CD14-positive monocyte (primary cell): ENCODE measurements around the gene TEX48. TPM values are rescaled to one million over a fixed set of nuclear protein-coding genes. Genes with fewer than 3 reads are reported as not detected.

Experiments used
- DNase-seq, 3 donors: peaks; one replicate each; pipeline ENCODE4 v3.0.0-alpha.2; 2011 to 2022
- H2AFZ ChIP-seq: 2 replicates; pipeline ENCODE4 v1.6.0; 2012; ENCODE audit warnings: mild to moderate bottlenecking, low read depth, low read length, inconsistent platforms; ENCODE audit not compliant: insufficient read depth, poor library complexity, severe bottlenecking
- H3K27ac ChIP-seq, 2 donors: 1 replicate in 1 of 2; 2 replicates in 1 of 2; pipeline ENCODE4 v1.5.1; 2012 to 2013; ENCODE audit warnings: low read length in 2 of 2, control low read depth in 1 of 2, inconsistent platforms in 1 of 2, low read depth in 1 of 2, mild to moderate bottlenecking in 1 of 2
- H3K27me3 ChIP-seq, 2 donors: one replicate each; pipeline versions ENCODE4 v1.6.0 to v1.6.1; 2011 to 2013; ENCODE audit warnings: low read length in 2 of 2; ENCODE audit not compliant: control insufficient read depth in 2 of 2, insufficient read depth in 2 of 2
- H3K36me3 ChIP-seq, 2 donors: replicated peaks in 1 of 2; 1 replicate in 1 of 2; 2 replicates in 1 of 2; pipeline versions ENCODE4 v1.5.1 to v1.6.1; 2012 to 2013; ENCODE audit warnings: low read length in 2 of 2, control low read depth in 1 of 2, inconsistent platforms in 1 of 2, mild to moderate bottlenecking in 1 of 2; ENCODE audit not compliant: insufficient read depth in 2 of 2, control insufficient read depth in 1 of 2
- H3K4me1 ChIP-seq, 2 donors: 1 replicate in 1 of 2; 2 replicates in 1 of 2; pipeline versions ENCODE4 v1.5.1 to v1.6.1; 2012 to 2013; ENCODE audit warnings: low read length in 2 of 2, control low read depth in 1 of 2, inconsistent platforms in 1 of 2, mild to moderate bottlenecking in 1 of 2, moderate library complexity in 1 of 2; ENCODE audit not compliant: insufficient read depth in 2 of 2, control insufficient read depth in 1 of 2
- H3K4me2 ChIP-seq: replicated peaks from 2 replicates; pipeline ENCODE3; 2012; ENCODE audit warnings: low read length, moderate library complexity, mild to moderate bottlenecking; ENCODE audit not compliant: poor library complexity, severe bottlenecking; ENCODE audit errors: extremely low read depth
- H3K4me3 ChIP-seq, 3 experiments: fragments of 200-600 bp in 1 of 3; sonication (generic) in 1 of 3; replicated peaks in 1 of 3; 1 replicate in 2 of 3; 2 replicates in 1 of 3; pipeline ENCODE4 v1.5.1; 2011 to 2013; ENCODE audit warnings: low read length in 3 of 3, mild to moderate bottlenecking in 3 of 3, control low read depth in 2 of 3, low read depth in 2 of 3, inconsistent platforms in 1 of 3, moderate library complexity in 1 of 3
- H3K79me2 ChIP-seq: 2 replicates; pipeline ENCODE4 v1.6.0; 2012; ENCODE audit warnings: mild to moderate bottlenecking, control low read depth, inconsistent platforms, low read length, moderate library complexity; ENCODE audit not compliant: insufficient read depth
- H3K9ac ChIP-seq: 2 replicates; pipeline ENCODE4 v1.6.0; 2017; ENCODE audit warnings: low read length, mild to moderate bottlenecking; ENCODE audit not compliant: insufficient read depth, poor library complexity, severe bottlenecking
- H3K9me3 ChIP-seq, 2 donors: replicated peaks in 1 of 2; 1 replicate in 1 of 2; 2 replicates in 1 of 2; pipeline versions ENCODE4 v1.5.1 to v1.6.1; 2012 to 2013; ENCODE audit warnings: low read length in 2 of 2, control low read depth in 1 of 2; ENCODE audit not compliant: control insufficient read depth in 1 of 2, insufficient read depth in 1 of 2
- H4K20me1 ChIP-seq: 2 replicates; pipeline ENCODE4 v1.6.0; 2012; ENCODE audit warnings: mild to moderate bottlenecking, low read length, control low read depth, moderate library complexity; ENCODE audit not compliant: insufficient read depth
- H3K27ac Mint-ChIP-seq, 7 donors: one replicate each; pipeline ENCODE4 v1.8.0; 2020; ENCODE audit warnings: mild to moderate bottlenecking in 7 of 7, mixed read lengths in 7 of 7, moderate library complexity in 6 of 7, inconsistent platforms in 2 of 7
- H3K27me3 Mint-ChIP-seq, 3 donors: one replicate each; pipeline ENCODE4 v1.8.0; 2021 to 2022; ENCODE audit warnings: low read depth in 3 of 3, mild to moderate bottlenecking in 3 of 3, mixed read lengths in 3 of 3, moderate library complexity in 3 of 3, inconsistent platforms in 1 of 3
- H3K36me3 Mint-ChIP-seq, 2 donors: one replicate each; pipeline ENCODE4 v1.8.0; 2020; ENCODE audit warnings: mixed read lengths in 2 of 2, inconsistent platforms in 1 of 2, mild to moderate bottlenecking in 1 of 2
- H3K4me1 Mint-ChIP-seq: one replicate; pipeline ENCODE4 v1.8.0; 2020; ENCODE audit warnings: mild to moderate bottlenecking, mixed read lengths
- H3K4me3 Mint-ChIP-seq, 2 donors: one replicate each; pipeline ENCODE4 v1.8.0; 2020; ENCODE audit warnings: mild to moderate bottlenecking in 2 of 2, mixed read lengths in 2 of 2, moderate library complexity in 1 of 2
- H3K9me3 Mint-ChIP-seq, 7 donors: one replicate each; pipeline ENCODE4 v1.8.0; 2020 to 2022; ENCODE audit warnings: mixed read lengths in 7 of 7, mild to moderate bottlenecking in 6 of 7, moderate library complexity in 6 of 7, inconsistent platforms in 2 of 7
- CTCF ChIP-seq: fragments of 200-600 bp; IDR thresholded peaks from one replicate; pipeline ENCODE4 v1.8.0; 2022; ENCODE audit warnings: antibody characterized with exemption, mild to moderate bottlenecking
- WGBS: methylation state at CpG from one replicate; pipeline ENCODE4 v1.1.5; 2013; ENCODE audit warnings: missing lambda C conversion rate; ENCODE audit not compliant: insufficient coverage; 5-methylcytosine and 5-hydroxymethylcytosine counted together
- intact Hi-C, 2 donors: fragments of 100-400 bp; cut with micrococcal nuclease; formaldehyde crosslinking; loops; one replicate each; pipeline versions ENCODE4 v1.15.0 to v1.15.1; 2023
- polyA plus RNA-seq, 3 donors: library from polyadenylated mRNA; depleted of rRNA in 1 of 3; unstranded in 2 of 3; stranded (reverse) in 1 of 3; fragments of 300-500 nt in 2 of 3; fragments of >200 nt in 1 of 3; fragmentation: Illumina TruSeq in 2 of 3; gene quantifications; 1 replicate in 2 of 3; 2 replicates in 1 of 3; pipeline ENCODE4 v1.2.3, GENCODE V29; 2012 to 2021

TEX48 gene
- polyA plus RNA-seq, 3 donors, result not detected

- H3K27ac Mint-ChIP-seq, result no peak overlapping the region
- no peak for TF ChIP-seq CTCF
- peaks cover 0 to 5% (median 0%) of the 10 kb centered on the region in 7 donors for H3K9me3 Mint-ChIP-seq
- no peak overlapping the region for H3K27ac ChIP-seq
- no peaks in the 10 kb centered on the region for H3K9me3 ChIP-seq
- no peaks in the 10 kb centered on the region for H3K79me2 ChIP-seq
- intact Hi-C loops, result no loop called here
- H3K4me2 ChIP-seq, result no peak overlapping the region
- WGBS, result 75% methylated on average over 6 of the region's 8 CpGs
- H3K4me3 ChIP-seq, result no peak overlapping the region
- H2AFZ ChIP-seq, result no peak overlapping the region
- DNase-seq, result no peak
- no peaks in the 10 kb centered on the region for H3K36me3 Mint-ChIP-seq
- H3K9ac ChIP-seq, result no peak overlapping the region
- peaks cover 2 to 13% (median 10%) of the 10 kb centered on the region in 3 donors for H3K27me3 Mint-ChIP-seq
- no peaks in the 10 kb centered on the region for H3K4me1 Mint-ChIP-seq
- H4K20me1 ChIP-seq, result no peaks in the 10 kb centered on the region
- H3K27me3 ChIP-seq, result no peaks in the 10 kb centered on the region
- no peaks in the 10 kb centered on the region for H3K36me3 ChIP-seq
- H3K4me1 ChIP-seq, result no peaks in the 10 kb centered on the region
- no peak overlapping the region for H3K4me3 Mint-ChIP-seq
These were observed 39.6 kb upstream of the TEX48 start for GRCh38 chr9:114721491-114722079.

GRCh38 chr9:114720086-114720676, 38.2 kb upstream of the TEX48 start:
- 100% methylated on average over 2 of the region's 3 CpGs for WGBS
- H3K9me3 ChIP-seq, result no peaks in the 10 kb centered on the region

More at GRCh38 chr9:114720086-114720676, 38.2 kb upstream of the TEX48 start:
- intact Hi-C loops, result no loop called here
- Histone ChIP-seq H3K4me2 (no peak overlapping the region), H3K36me3 (no peaks in the 10 kb centered on the region), H4K20me1 (no peaks in the 10 kb centered on the region), H3K4me3 (no peak overlapping the region), H3K4me1 (no peaks in the 10 kb centered on the region), H3K79me2 (no peaks in the 10 kb centered on the region), H2AFZ (no peak overlapping the region), H3K27ac (no peak overlapping the region), H3K27me3 (no peaks in the 10 kb centered on the region), H3K9ac (no peak overlapping the region)
- no peaks in the 10 kb centered on the region for H3K4me1 Mint-ChIP-seq
- H3K27ac Mint-ChIP-seq, result no peak overlapping the region
- TF ChIP-seq CTCF, result no peak
- H3K9me3 Mint-ChIP-seq, result peaks cover 0 to 5% (median 0%) of the 10 kb centered on the region in 7 donors
- H3K36me3 Mint-ChIP-seq, result no peaks in the 10 kb centered on the region
- H3K4me3 Mint-ChIP-seq, result no peak overlapping the region
- no peak for DNase-seq
- H3K27me3 Mint-ChIP-seq, result peaks cover 4 to 15% (median 10%) of the 10 kb centered on the region in 3 donors
